ENCODE results near the gene SDR9C7.

SDR9C7 gene

GRCh38 chr12:56877195-56878009 lies 56.8 kb downstream of the SDR9C7 start:
- DNase-seq (ENCODE audit: low spot score in 2 of 2), result no peak
- Mint-ChIP-seq H3K27me3 (peaks cover 73% of the 10 kb centered on the region), H3K9me3 (peaks cover 6% of the 10 kb centered on the region), H3K4me1 (no peaks in the 10 kb centered on the region), H3K4me3 (no peak overlapping the region), H3K27ac (ENCODE audit: low read depth) (no peak overlapping the region), H3K36me3 (ENCODE audit: insufficient read depth) (no peaks in the 10 kb centered on the region)
- no peak for ATAC-seq (replicated peaks; ENCODE audit: extremely low read depth, poor library complexity, severe bottlenecking)

- H3K27ac Mint-ChIP-seq (ENCODE audit: low read depth), result no peak overlapping the region
- ATAC-seq (replicated peaks; ENCODE audit: extremely low read depth, poor library complexity, severe bottlenecking), result no peak
- no peak overlapping the region for H3K4me3 Mint-ChIP-seq
- no peaks in the 10 kb centered on the region for H3K4me1 Mint-ChIP-seq
- no peaks in the 10 kb centered on the region for H3K36me3 Mint-ChIP-seq (ENCODE audit: insufficient read depth)
- no peaks in the 10 kb centered on the region for H3K9me3 Mint-ChIP-seq
- no peak for DNase-seq (ENCODE audit: low spot score in 2 of 2)
- peaks cover 59% of the 10 kb centered on the region for H3K27me3 Mint-ChIP-seq
Observed at GRCh38 chr12:56874821-56875220, 59.4 kb downstream of the SDR9C7 start.

DNA sequence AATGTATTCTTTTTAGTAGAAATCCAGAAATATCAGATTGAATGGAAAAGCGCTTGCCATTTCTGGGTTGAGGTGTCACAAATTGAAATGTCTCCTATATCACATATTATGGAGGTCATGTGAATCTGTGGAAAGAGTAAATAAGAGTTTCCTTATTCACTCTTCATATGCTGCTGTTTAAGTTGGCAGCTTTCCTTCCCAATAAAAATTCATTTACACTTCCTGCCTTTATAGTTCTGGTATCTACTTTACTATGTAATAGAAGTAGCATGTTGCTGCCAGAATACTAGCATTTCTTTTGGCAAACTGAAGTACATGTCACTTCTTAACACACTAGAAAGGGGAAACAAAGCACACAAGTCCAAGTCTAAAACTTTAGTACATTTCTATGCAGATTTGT lies 60.8 kb downstream of the SDR9C7 start:
- H3K4me1 Mint-ChIP-seq, result no peaks in the 10 kb centered on the region
- no peak for DNase-seq (ENCODE audit: low spot score in 2 of 2)
- ATAC-seq (replicated peaks; ENCODE audit: extremely low read depth, poor library complexity, severe bottlenecking), result no peak
- no peaks in the 10 kb centered on the region for H3K36me3 Mint-ChIP-seq (ENCODE audit: insufficient read depth)
- H3K27me3 Mint-ChIP-seq, result peaks cover 65% of the 10 kb centered on the region
- no peak overlapping the region for H3K27ac Mint-ChIP-seq (ENCODE audit: low read depth)
- no peak overlapping the region for H3K4me3 Mint-ChIP-seq
- no peaks in the 10 kb centered on the region for H3K9me3 Mint-ChIP-seq
